GM15510 (cell line): Measurements from ENCODE around the gene TSPAN5.

ENCODE experiments used
- POLR2A ChIP-seq: IDR thresholded peaks from 3 replicates; pipeline ENCODE4 v1.6.1; 2011; ENCODE audit warnings: borderline replicate concordance; ENCODE audit not compliant: insufficient read length; ENCODE audit errors: extremely low read depth

The TSPAN5 gene

GRCh38 chr4:98462487-98462886, 195.9 kb downstream of the TSPAN5 start:
- TF ChIP-seq POLR2A: no peak

- no peak for TF ChIP-seq POLR2A
Observed at GRCh38 chr4:98452091-98452490, 206.3 kb downstream of the TSPAN5 start.

GRCh38 chr4:98448908-98449307, 209.5 kb downstream of the TSPAN5 start:
- no peak for TF ChIP-seq POLR2A

- TF ChIP-seq POLR2A: no peak
Observed at GRCh38 chr4:98447648-98448047, 210.8 kb downstream of the TSPAN5 start.

GRCh38 chr4:98446499-98447375, 211.7 kb downstream of the TSPAN5 start:
- TF ChIP-seq POLR2A: no peak

GRCh38 chr4:98444371-98444770, 214.0 kb downstream of the TSPAN5 start:
- no peak for TF ChIP-seq POLR2A

GRCh38 chr4:98434816-98435215, 223.6 kb downstream of the TSPAN5 start:
- TF ChIP-seq POLR2A: no peak

GRCh38 chr4:98433691-98434090, 224.7 kb downstream of the TSPAN5 start:
- no peak for TF ChIP-seq POLR2A

GRCh38 chr4:98430708-98431403, 227.6 kb downstream of the TSPAN5 start:
- no peak for TF ChIP-seq POLR2A

GRCh38 chr4:98423009-98423408, 235.4 kb downstream of the TSPAN5 start:
- TF ChIP-seq POLR2A: no peak

GRCh38 chr4:98421111-98421510, 237.3 kb downstream of the TSPAN5 start:
- no peak for TF ChIP-seq POLR2A
